Measurements from ENCODE around the gene JMJD8. TPM values are rescaled to one million over a fixed set of nuclear protein-coding genes. Genes with fewer than 3 reads are reported as not detected.

The JMJD8 gene
- total RNA-seq, 1 donor from 2014 or later: 52.2 TPM

- Mint-ChIP-seq H3K27ac (no peak within 1 kb of the TSS), H3K27me3 (peaks cover 4% of the 10 kb centered on the region), H3K9me3 (ENCODE audit: low read depth) (no peaks in the 10 kb centered on the region), H3K36me3 (ENCODE audit: insufficient read depth) (no peaks in the 10 kb centered on the region), H3K4me1 (ENCODE audit: low read depth) (no peaks in the 10 kb centered on the region), H3K4me3 (ENCODE audit: low read depth) (peak within 1 kb of the TSS; percentile 24)
- no peak for TF ChIP-seq CTCF (IDR thresholded peaks at IDR 0.05; ENCODE audit: unreplicated experiment)
- no peak for DNase-seq (ENCODE audit: low spot score, unreplicated experiment)
These were observed 8.9 kb downstream of the JMJD8 start, which contains the start of gene RHBDL1 for GRCh38 chr16:674968-675883. Gene RHBDL1 (plus strand): TSS chr16:675671. CDS start chr16:675791, 120 bp downstream.

- no peaks in the 10 kb centered on the region for H3K4me1 Mint-ChIP-seq (ENCODE audit: low read depth)
- no peak for DNase-seq (ENCODE audit: low spot score, unreplicated experiment)
- TF ChIP-seq CTCF (IDR thresholded peaks at IDR 0.05; ENCODE audit: unreplicated experiment): no peak
- no peaks in the 10 kb centered on the region for H3K9me3 Mint-ChIP-seq (ENCODE audit: low read depth)
- H3K4me3 Mint-ChIP-seq (ENCODE audit: low read depth): no peak overlapping the region
- H3K27me3 Mint-ChIP-seq: peaks cover 4% of the 10 kb centered on the region
- no peaks in the 10 kb centered on the region for H3K36me3 Mint-ChIP-seq (ENCODE audit: insufficient read depth)
- H3K27ac Mint-ChIP-seq: no peak overlapping the region
These were observed 9.8 kb downstream of the JMJD8 start for GRCh38 chr16:674214-674881.

GRCh38 chr16:673399-673991 lies 10.6 kb downstream of the JMJD8 start:
- Mint-ChIP-seq H3K4me3 (ENCODE audit: low read depth) (no peak overlapping the region), H3K27ac (no peak overlapping the region), H3K9me3 (ENCODE audit: low read depth) (no peaks in the 10 kb centered on the region), H3K36me3 (ENCODE audit: insufficient read depth) (no peaks in the 10 kb centered on the region), H3K4me1 (ENCODE audit: low read depth) (peaks cover 2% of the 10 kb centered on the region), H3K27me3 (peaks cover 4% of the 10 kb centered on the region)
- no peak for TF ChIP-seq CTCF (IDR thresholded peaks at IDR 0.05; ENCODE audit: unreplicated experiment)
- DNase-seq (ENCODE audit: low spot score, unreplicated experiment): no peak

- H3K4me3 Mint-ChIP-seq (ENCODE audit: low read depth): no peak overlapping the region
- no peak for TF ChIP-seq CTCF (IDR thresholded peaks at IDR 0.05; ENCODE audit: unreplicated experiment)
- no peak overlapping the region for H3K27ac Mint-ChIP-seq
These were observed 11.3 kb downstream of the JMJD8 start for GRCh38 chr16:672851-673250.

GRCh38 chr16:672371-672770 lies 11.8 kb downstream of the JMJD8 start:
- H3K9me3 Mint-ChIP-seq (ENCODE audit: low read depth): no peaks in the 10 kb centered on the region
- TF ChIP-seq CTCF (IDR thresholded peaks at IDR 0.05; ENCODE audit: unreplicated experiment): no peak
- H3K27me3 Mint-ChIP-seq: peaks cover 4% of the 10 kb centered on the region
- peaks cover 2% of the 10 kb centered on the region for H3K4me1 Mint-ChIP-seq (ENCODE audit: low read depth)
- DNase-seq (ENCODE audit: low spot score, unreplicated experiment): no peak
- no peak overlapping the region for H3K27ac Mint-ChIP-seq
- no peak overlapping the region for H3K4me3 Mint-ChIP-seq (ENCODE audit: low read depth)
- H3K36me3 Mint-ChIP-seq (ENCODE audit: insufficient read depth): no peaks in the 10 kb centered on the region

More at GRCh38 chr16:672851-673250, 11.3 kb downstream of the JMJD8 start:
- Mint-ChIP-seq H3K4me1 (ENCODE audit: low read depth) (peaks cover 2% of the 10 kb centered on the region), H3K36me3 (ENCODE audit: insufficient read depth) (no peaks in the 10 kb centered on the region), H3K9me3 (ENCODE audit: low read depth) (no peaks in the 10 kb centered on the region), H3K27me3 (peaks cover 4% of the 10 kb centered on the region)
- no peak for DNase-seq (ENCODE audit: low spot score, unreplicated experiment)

All from progenitor cell of endocrine pancreas (in vitro differentiated cells).